ENCODE results near the gene BZW1. TPM values are rescaled to one million over a fixed set of nuclear protein-coding genes. Genes with fewer than 3 reads are reported as not detected.

BZW1 gene
- total RNA-seq, 1 experiment from 2014 or later = 454 TPM

GRCh38 chr2:200797242-200797770 lies 14.4 kb upstream of the BZW1 start:
- intact Hi-C loops (cut with micrococcal nuclease) = no loop called here
- ATAC-seq (no peak), DNase-seq (ENCODE audit: low read depth, low spot score) (no peak)
- BruUV-seq (replicated peaks) = no TSS peak
- H4K20me1 ChIP-seq (ENCODE audit: insufficient read depth) = no peaks in the 10 kb centered on the region
- ChIA-PET CTCF (no interaction called here), RAD21 (ENCODE audit: low non-redundant PET in 1 of 2, low total read pairs in 2 of 2, uncharacterized antibody in 2 of 2, unreplicated experiment in 2 of 2) (no interaction called here), POLR2A (no interaction called here)
- no peak overlapping the region for H3K9ac ChIP-seq (ENCODE audit: low read length)
- no peaks in the 10 kb centered on the region for H3K9me3 ChIP-seq (ENCODE audit: control insufficient read depth in 1 of 2, insufficient read depth in 1 of 2, low read depth in 1 of 2, low read length in 2 of 2)
- H3K4me3 ChIP-seq (replicated peaks in 1 of 2; ENCODE audit: low read depth in 1 of 2, low read length in 2 of 2) = no peak overlapping the region
- no peak overlapping the region for H3K27ac ChIP-seq (ENCODE audit: low read depth, low read length)
- no peaks in the 10 kb centered on the region for H3K27me3 ChIP-seq (ENCODE audit: insufficient read depth, low read length)
- H3K9me2 ChIP-seq (ENCODE audit: insufficient read depth) = no peaks in the 10 kb centered on the region
- H3K36me3 ChIP-seq (ENCODE audit: control insufficient read depth in 1 of 2, insufficient read depth in 2 of 2, low read length in 2 of 2) = no peaks in the 10 kb centered on the region
- H3K4me1 ChIP-seq (ENCODE audit: control insufficient read depth in 1 of 2, insufficient read depth in 2 of 2, low read length in 2 of 2) = peaks cover 0 to 5% of the 10 kb centered on the region in 2 experiments; a peak in 1 of 4 replicates
- H2AFZ ChIP-seq (ENCODE audit: low read depth, low read length, poor library complexity, severe bottlenecking) = no peak overlapping the region
- no peak overlapping the region for H3K4me2 ChIP-seq (ENCODE audit: low read length)
- H3K79me2 ChIP-seq (ENCODE audit: insufficient read depth, low read length) = no peaks in the 10 kb centered on the region
- TF ChIP-seq POLR2A (IDR thresholded peaks at IDR 0.05; ENCODE audit: borderline replicate concordance, extremely low read depth, insufficient read depth, insufficient read length) = no peak
- TF ChIP-seq POLR2AphosphoS5 (IDR thresholded peaks at IDR 0.05; ENCODE audit: low read depth, low read length) = no peak

- Histone ChIP-seq H3K36me3 (ENCODE audit: control insufficient read depth in 1 of 2, insufficient read depth in 2 of 2, low read length in 2 of 2) (no peaks in the 10 kb centered on the region), H3K9me3 (ENCODE audit: control insufficient read depth in 1 of 2, insufficient read depth in 1 of 2, low read depth in 1 of 2, low read length in 2 of 2) (no peaks in the 10 kb centered on the region), H3K9me2 (ENCODE audit: insufficient read depth) (no peaks in the 10 kb centered on the region), H3K27me3 (ENCODE audit: insufficient read depth, low read length) (no peaks in the 10 kb centered on the region), H4K20me1 (ENCODE audit: insufficient read depth) (no peaks in the 10 kb centered on the region), H3K9ac (ENCODE audit: low read length) (no peak overlapping the region), H3K79me2 (ENCODE audit: insufficient read depth, low read length) (no peaks in the 10 kb centered on the region), H3K4me2 (ENCODE audit: low read length) (no peak overlapping the region), H2AFZ (ENCODE audit: low read depth, low read length, poor library complexity, severe bottlenecking) (no peak overlapping the region), H3K4me3 (replicated peaks in 1 of 2; ENCODE audit: low read depth in 1 of 2, low read length in 2 of 2) (no peak overlapping the region), H3K4me1 (ENCODE audit: control insufficient read depth in 1 of 2, insufficient read depth in 2 of 2, low read length in 2 of 2) (peaks cover 0 to 5% of the 10 kb centered on the region in 2 experiments; a peak in 1 of 4 replicates), H3K27ac (ENCODE audit: low read depth, low read length) (no peak overlapping the region)
- DNase-seq (ENCODE audit: low read depth, low spot score) (no peak), ATAC-seq (no peak)
- RAD21 ChIA-PET (ENCODE audit: low non-redundant PET in 1 of 2, low total read pairs in 2 of 2, uncharacterized antibody in 2 of 2, unreplicated experiment in 2 of 2) = no interaction called here
- intact Hi-C loops (cut with micrococcal nuclease) = no loop called here
- POLR2A ChIA-PET = no interaction called here
- CTCF ChIA-PET = no interaction called here
- BruUV-seq (replicated peaks) = no TSS peak
- no peak for TF ChIP-seq EZH2phosphoT487 (IDR thresholded peaks at IDR 0.05; ENCODE audit: borderline replicate concordance)
- TF ChIP-seq YY1 (IDR thresholded peaks at IDR 0.05; ENCODE audit: extremely low read depth, insufficient replicate concordance, low read depth, low read length) = no peak
- TF ChIP-seq CEBPB (IDR thresholded peaks at IDR 0.05; ENCODE audit: low read depth) = no peak
- TF ChIP-seq ZBTB33 (IDR thresholded peaks at IDR 0.05; ENCODE audit: extremely low read depth, insufficient replicate concordance, low read length) = no peak
- no peak for TF ChIP-seq TCF7L2 (IDR thresholded peaks at IDR 0.05; ENCODE audit: borderline replicate concordance, extremely low read depth, insufficient read depth, insufficient read length)
- no peak for TF ChIP-seq RAD21 (IDR thresholded peaks at IDR 0.05; ENCODE audit: low read depth)
- TF ChIP-seq CBX3 (IDR thresholded peaks at IDR 0.05; ENCODE audit: low read depth) = no peak
- no peak for TF ChIP-seq FOSL1 (IDR thresholded peaks at IDR 0.05; ENCODE audit: low read depth)
- TF ChIP-seq ZFX (IDR thresholded peaks at IDR 0.05) = no peak
- no peak for TF ChIP-seq ATF3 (IDR thresholded peaks at IDR 0.05)
- TF ChIP-seq CTCF (IDR thresholded peaks at IDR 0.05 in 2 of 3, conservative IDR thresholded peaks at IDR 0.05 in 1 of 3; ENCODE audit: borderline replicate concordance in 1 of 3, insufficient read depth in 1 of 3, low read depth in 2 of 3, low read length in 2 of 3) = no peak
- TF ChIP-seq EZH2 (IDR thresholded peaks at IDR 0.05) = no peak
These were observed 13.2 kb upstream of the BZW1 start for GRCh38 chr2:200798514-200798913.
